ENCODE data around the gene ADAR.

Gene ADAR

GRCh38 chr1:154582885-154583284, 25.1 kb downstream of the ADAR start:
- no peak overlapping the region for H2AK5ac ChIP-seq (ENCODE audit: low read length)
- no peak overlapping the region for H2BK120ac ChIP-seq (ENCODE audit: insufficient read depth, low read length, poor library complexity)

GRCh38 chr1:154581766-154582165, 26.2 kb downstream of the ADAR start:
- Histone ChIP-seq H3K36me3 (ENCODE audit: control insufficient read depth in 1 of 2, insufficient read depth in 2 of 2, low read length in 2 of 2) (peaks cover 59 to 84% of the 10 kb centered on the region in 2 experiments), H3K4me1 (ENCODE audit: control insufficient read depth in 1 of 2, insufficient read depth in 2 of 2, low read length in 2 of 2) (no peaks in the 10 kb centered on the region), H2AK5ac (ENCODE audit: low read length) (no peak overlapping the region), H3K79me1 (ENCODE audit: low read length) (no peaks in the 10 kb centered on the region), H3K4me2 (ENCODE audit: low read length) (no peak overlapping the region), H3K9ac (ENCODE audit: low read length) (no peak overlapping the region), H4K8ac (ENCODE audit: low read depth, low read length) (no peak overlapping the region), H4K91ac (ENCODE audit: low read depth, low read length) (no peak overlapping the region), H3K18ac (ENCODE audit: low read length) (no peak overlapping the region), H3K9me3 (ENCODE audit: insufficient read depth, low read depth, low read length) (no peaks in the 10 kb centered on the region), H2BK120ac (ENCODE audit: insufficient read depth, low read length, poor library complexity) (no peak overlapping the region), H2BK12ac (ENCODE audit: low read length) (no peak overlapping the region), H3K27me3 (ENCODE audit: insufficient read depth, low read length) (no peaks in the 10 kb centered on the region), H4K12ac (ENCODE audit: low read depth, low read length) (no peak overlapping the region), H3K4ac (ENCODE audit: low read depth, low read length) (no peak overlapping the region), H2AFZ (ENCODE audit: insufficient read depth, low read length, poor library complexity) (no peak overlapping the region), H3K4me3 (ENCODE audit: low read depth, low read length) (no peak overlapping the region), H2BK5ac (ENCODE audit: low read depth, low read length, poor library complexity) (no peak overlapping the region), H3K27ac (ENCODE audit: low read depth, low read length) (no peak overlapping the region), H3K14ac (ENCODE audit: low read length) (no peak overlapping the region), H3K23ac (ENCODE audit: low read length) (no peak overlapping the region), H3K79me2 (ENCODE audit: control insufficient read depth, insufficient read depth, low read length, poor library complexity) (no peaks in the 10 kb centered on the region)
- no peak for DNase-seq
- WGBS (ENCODE audit: extremely low coverage, insufficient coverage, insufficient read length), result no CpG with 5 or more reads among the region's 3 CpGs

More at GRCh38 chr1:154582885-154583284, 25.1 kb downstream of the ADAR start:
- Histone ChIP-seq H3K4me1 (ENCODE audit: control insufficient read depth in 1 of 2, insufficient read depth in 2 of 2, low read length in 2 of 2) (no peaks in the 10 kb centered on the region), H3K4ac (ENCODE audit: low read depth, low read length) (no peak overlapping the region), H3K14ac (ENCODE audit: low read length) (no peak overlapping the region), H3K4me2 (ENCODE audit: low read length) (no peak overlapping the region), H4K91ac (ENCODE audit: low read depth, low read length) (no peak overlapping the region), H3K79me2 (ENCODE audit: control insufficient read depth, insufficient read depth, low read length, poor library complexity) (no peaks in the 10 kb centered on the region), H3K4me3 (ENCODE audit: low read depth, low read length) (no peak overlapping the region), H3K23ac (ENCODE audit: low read length) (no peak overlapping the region), H2BK5ac (ENCODE audit: low read depth, low read length, poor library complexity) (no peak overlapping the region), H3K27me3 (ENCODE audit: insufficient read depth, low read length) (no peaks in the 10 kb centered on the region), H3K27ac (ENCODE audit: low read depth, low read length) (no peak overlapping the region), H2AFZ (ENCODE audit: insufficient read depth, low read length, poor library complexity) (no peak overlapping the region), H3K79me1 (ENCODE audit: low read length) (no peaks in the 10 kb centered on the region), H3K9ac (ENCODE audit: low read length) (no peak overlapping the region), H3K18ac (ENCODE audit: low read length) (no peak overlapping the region), H3K36me3 (ENCODE audit: control insufficient read depth in 1 of 2, insufficient read depth in 2 of 2, low read length in 2 of 2) (peaks cover 65 to 90% of the 10 kb centered on the region in 2 experiments), H2BK12ac (ENCODE audit: low read length) (no peak overlapping the region), H4K8ac (ENCODE audit: low read depth, low read length) (no peak overlapping the region), H4K12ac (ENCODE audit: low read depth, low read length) (no peak overlapping the region), H3K9me3 (ENCODE audit: insufficient read depth, low read depth, low read length) (no peaks in the 10 kb centered on the region)
- no peak for DNase-seq
- no CpG with 5 or more reads among the region's 6 CpGs for WGBS (ENCODE audit: extremely low coverage, insufficient coverage, insufficient read length)

- H3K9ac ChIP-seq (ENCODE audit: low read length), result no peak overlapping the region
- DNase-seq, result no peak
- no peak overlapping the region for H3K27ac ChIP-seq (ENCODE audit: low read depth, low read length)
- H3K79me2 ChIP-seq (ENCODE audit: control insufficient read depth, insufficient read depth, low read length, poor library complexity), result no peaks in the 10 kb centered on the region
- H3K9me3 ChIP-seq (ENCODE audit: insufficient read depth, low read depth, low read length), result peaks cover 2% of the 10 kb centered on the region
- no peak overlapping the region for H4K12ac ChIP-seq (ENCODE audit: low read depth, low read length)
- H2BK120ac ChIP-seq (ENCODE audit: insufficient read depth, low read length, poor library complexity), result no peak overlapping the region
- WGBS (ENCODE audit: extremely low coverage, insufficient coverage, insufficient read length), result no CpG with 5 or more reads among the region's 8 CpGs
- no peak overlapping the region for H2AFZ ChIP-seq (ENCODE audit: insufficient read depth, low read length, poor library complexity)
- no peak overlapping the region for H3K4me2 ChIP-seq (ENCODE audit: low read length)
- peaks cover 42 to 60% of the 10 kb centered on the region in 2 experiments for H3K36me3 ChIP-seq (ENCODE audit: control insufficient read depth in 1 of 2, insufficient read depth in 2 of 2, low read length in 2 of 2)
- no peak overlapping the region for H3K18ac ChIP-seq (ENCODE audit: low read length)
- no peaks in the 10 kb centered on the region for H3K79me1 ChIP-seq (ENCODE audit: low read length)
- no peak overlapping the region for H3K4me3 ChIP-seq (ENCODE audit: low read depth, low read length)
- no peak overlapping the region for H4K8ac ChIP-seq (ENCODE audit: low read depth, low read length)
- H2BK12ac ChIP-seq (ENCODE audit: low read length), result no peak overlapping the region
- H2BK5ac ChIP-seq (ENCODE audit: low read depth, low read length, poor library complexity), result no peak overlapping the region
- no peak overlapping the region for H2AK5ac ChIP-seq (ENCODE audit: low read length)
- no peaks in the 10 kb centered on the region for H3K4me1 ChIP-seq (ENCODE audit: control insufficient read depth in 1 of 2, insufficient read depth in 2 of 2, low read length in 2 of 2)
- no peak overlapping the region for H4K91ac ChIP-seq (ENCODE audit: low read depth, low read length)
- H3K14ac ChIP-seq (ENCODE audit: low read length), result no peak overlapping the region
- H3K23ac ChIP-seq (ENCODE audit: low read length), result no peak overlapping the region
- no peak overlapping the region for H3K4ac ChIP-seq (ENCODE audit: low read depth, low read length)
- no peaks in the 10 kb centered on the region for H3K27me3 ChIP-seq (ENCODE audit: insufficient read depth, low read length)
Measured at GRCh38 chr1:154579374-154579773, 28.6 kb downstream of the ADAR start.

- Histone ChIP-seq H3K79me1 (ENCODE audit: low read length) (no peaks in the 10 kb centered on the region), H3K4ac (ENCODE audit: low read depth, low read length) (no peak overlapping the region), H3K18ac (ENCODE audit: low read length) (no peak overlapping the region), H3K27ac (ENCODE audit: low read depth, low read length) (no peak overlapping the region), H3K9me3 (ENCODE audit: insufficient read depth, low read depth, low read length) (peaks cover 3% of the 10 kb centered on the region), H3K79me2 (ENCODE audit: control insufficient read depth, insufficient read depth, low read length, poor library complexity) (no peaks in the 10 kb centered on the region), H3K14ac (ENCODE audit: low read length) (no peak overlapping the region), H2BK12ac (ENCODE audit: low read length) (no peak overlapping the region), H3K4me2 (ENCODE audit: low read length) (no peak overlapping the region), H3K36me3 (ENCODE audit: control insufficient read depth in 1 of 2, insufficient read depth in 2 of 2, low read length in 2 of 2) (peaks cover 37 to 48% of the 10 kb centered on the region in 2 experiments), H2AFZ (ENCODE audit: insufficient read depth, low read length, poor library complexity) (no peak overlapping the region), H3K4me3 (ENCODE audit: low read depth, low read length) (no peak overlapping the region), H2BK120ac (ENCODE audit: insufficient read depth, low read length, poor library complexity) (no peak overlapping the region), H4K91ac (ENCODE audit: low read depth, low read length) (no peak overlapping the region), H3K27me3 (ENCODE audit: insufficient read depth, low read length) (no peaks in the 10 kb centered on the region), H2AK5ac (ENCODE audit: low read length) (no peak overlapping the region), H4K8ac (ENCODE audit: low read depth, low read length) (no peak overlapping the region), H4K12ac (ENCODE audit: low read depth, low read length) (no peak overlapping the region), H3K23ac (ENCODE audit: low read length) (no peak overlapping the region), H2BK5ac (ENCODE audit: low read depth, low read length, poor library complexity) (no peak overlapping the region), H3K4me1 (ENCODE audit: control insufficient read depth in 1 of 2, insufficient read depth in 2 of 2, low read length in 2 of 2) (no peaks in the 10 kb centered on the region), H3K9ac (ENCODE audit: low read length) (no peak overlapping the region)
- WGBS (ENCODE audit: extremely low coverage, insufficient coverage, insufficient read length), result no CpG with 5 or more reads among the region's 6 CpGs
- no peak for DNase-seq
Measured at GRCh38 chr1:154578058-154578418, 29.9 kb downstream of the ADAR start.

All from trophoblast cell (in vitro differentiated cells and primary cell).